Right lobe of liver (tissue), 6 donors: ENCODE data around the gene VAMP3. TPM values are rescaled to one million over a fixed set of nuclear protein-coding genes. Genes with fewer than 3 reads are reported as not detected.
"Not testable (repeated sequence)": the region's sequence is repeated elsewhere in the genome, so short reads cannot be mapped to it uniquely, and the experiment has no call there.

Source experiments
- ATAC-seq, 4 donors: fragments of 200-7000 bp; cut with Tn5 transposase; one replicate each; pipeline ENCODE4 v1.9.1; 2020; ENCODE audit warnings: mild to moderate bottlenecking in 4 of 4, moderate library complexity in 4 of 4
- DNase-seq, 3 donors: peaks; one replicate each; pipeline ENCODE4 v3.0.0-alpha.2; 2020
- H3K27ac ChIP-seq, 3 donors: fragments of 200-600 bp; one replicate each; pipeline ENCODE4 v1.8.0; 2022
- H3K27me3 ChIP-seq, 2 donors: fragments of 200-600 bp; one replicate each; pipeline ENCODE4 v1.8.0; 2022
- H3K36me3 ChIP-seq, 4 donors: fragments of 200-600 bp; sonication (generic) in 1 of 4; one replicate each; pipeline versions ENCODE4 v1.5.1 to v1.8.0; 2017 to 2022; ENCODE audit warnings: control low read depth in 1 of 4
- H3K4me1 ChIP-seq, 4 donors: fragments of 200-600 bp; sonication (generic) in 1 of 4; one replicate each; pipeline versions ENCODE4 v1.5.1 to v1.8.0; 2017 to 2022; ENCODE audit warnings: control low read depth in 1 of 4
- H3K4me3 ChIP-seq, 3 donors: fragments of 200-600 bp; one replicate each; pipeline ENCODE4 v1.8.0; 2022
- H3K9me3 ChIP-seq, 4 donors: fragments of 200-600 bp; sonication (generic) in 1 of 4; one replicate each; pipeline versions ENCODE4 v1.5.1 to v1.8.0; 2017 to 2022; ENCODE audit warnings: control low read depth in 1 of 4
- POLR2A ChIP-seq: fragments of 450-650 bp; IDR thresholded peaks from one replicate; pipeline ENCODE4 v1.6.1; 2017; ENCODE audit warnings: antibody characterized with exemption, mild to moderate bottlenecking
- WGBS: methylation state at CpG from one replicate; pipeline ENCODE4 v1.1.6; 2018; ENCODE audit warnings: low coverage, low lambda C conversion rate; ENCODE audit not compliant: insufficient coverage; ENCODE audit errors: missing lambda C conversion rate; 5-methylcytosine and 5-hydroxymethylcytosine counted together
- intact Hi-C, 2 donors: fragments of 100-400 bp; cut with DNase I; formaldehyde crosslinking; loops; one replicate each; pipeline versions ENCODE4 v1.11.2 to v1.14.1; 2022
- total RNA-seq, 6 experiments: library from RNA; depleted of rRNA in 2 of 6; stranded (reverse); fragments of >200 nt in 2 of 6; fragmentation: NEBNext Ultra II Directional in 3 of 6; extraction: Animal tissue kit (Norgen Biotek cat#: 25700) in 3 of 6; gene quantifications; one replicate each; pipeline versions ENCODE4 v1.1.0 to v1.2.4, GENCODE V29; 2016 to 2023
- TF ChIP-seq, protein P1 (sequence below), 4 donors: fragments of 200-600 bp in 3 of 4; fragments of 450-650 bp in 1 of 4; IDR thresholded peaks; one replicate each; pipeline versions ENCODE4 v1.5.1 to v1.8.0; 2016 to 2022; ENCODE audit warnings: antibody characterized with exemption in 4 of 4, mild to moderate bottlenecking in 2 of 4
- donor health status: DM: no; HTN: yes; CAD: no.
- donor health status: DM: no; HTN: no; CAD: no.
- donor health status: DM: no; HTN: no; CAD: no.
- donor health status: DM: no; HTN: yes; CAD: no.
- donor health status: DM: no; HTN: yes; CAD: no.

Gene VAMP3
- total RNA-seq, 6 experiments from 2014 or later: 28.2 to 39.9 (median 31.7) TPM

DNA sequence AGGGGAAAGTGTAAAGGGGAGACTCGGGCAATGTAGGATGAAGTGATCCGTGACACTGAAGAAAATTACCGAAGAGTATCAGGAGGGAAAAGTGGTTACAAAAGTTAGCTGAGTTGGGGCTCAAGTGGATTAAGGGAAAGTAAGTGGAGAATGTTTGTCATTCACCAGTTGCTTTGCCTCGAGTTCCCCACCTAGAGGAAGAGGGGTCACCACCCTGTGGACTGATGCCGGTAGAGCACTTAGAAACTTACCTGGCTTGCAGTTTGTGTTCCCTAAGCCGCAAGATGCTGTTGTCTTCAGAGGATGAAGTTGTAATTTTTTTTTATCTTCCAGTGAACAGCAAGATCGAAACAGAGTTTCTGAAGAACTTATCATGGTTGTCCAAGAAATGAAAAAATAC, 14.0 kb downstream of the VAMP3 start:
- ATAC-seq (no peak), DNase-seq (no peak)
- peak overlapping the region in 2 of 3 donors; percentile 90 to 91 for H3K27ac ChIP-seq
- no peaks in the 10 kb centered on the region for H3K9me3 ChIP-seq
- intact Hi-C loops: no loop called here
- H3K27me3 ChIP-seq: no peaks in the 10 kb centered on the region
- 54% methylated on average over 7 of the region's 7 CpGs for WGBS
- TF ChIP-seq POLR2A: no peak
- TF ChIP-seq, protein P1, sequence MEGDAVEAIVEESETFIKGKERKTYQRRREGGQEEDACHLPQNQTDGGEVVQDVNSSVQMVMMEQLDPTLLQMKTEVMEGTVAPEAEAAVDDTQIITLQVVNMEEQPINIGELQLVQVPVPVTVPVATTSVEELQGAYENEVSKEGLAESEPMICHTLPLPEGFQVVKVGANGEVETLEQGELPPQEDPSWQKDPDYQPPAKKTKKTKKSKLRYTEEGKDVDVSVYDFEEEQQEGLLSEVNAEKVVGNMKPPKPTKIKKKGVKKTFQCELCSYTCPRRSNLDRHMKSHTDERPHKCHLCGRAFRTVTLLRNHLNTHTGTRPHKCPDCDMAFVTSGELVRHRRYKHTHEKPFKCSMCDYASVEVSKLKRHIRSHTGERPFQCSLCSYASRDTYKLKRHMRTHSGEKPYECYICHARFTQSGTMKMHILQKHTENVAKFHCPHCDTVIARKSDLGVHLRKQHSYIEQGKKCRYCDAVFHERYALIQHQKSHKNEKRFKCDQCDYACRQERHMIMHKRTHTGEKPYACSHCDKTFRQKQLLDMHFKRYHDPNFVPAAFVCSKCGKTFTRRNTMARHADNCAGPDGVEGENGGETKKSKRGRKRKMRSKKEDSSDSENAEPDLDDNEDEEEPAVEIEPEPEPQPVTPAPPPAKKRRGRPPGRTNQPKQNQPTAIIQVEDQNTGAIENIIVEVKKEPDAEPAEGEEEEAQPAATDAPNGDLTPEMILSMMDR (IDR thresholded peaks at IDR 0.05): no peak
- H3K4me3 ChIP-seq: peak overlapping the region; percentile 64 to 80 (median 67)
- H3K4me1 ChIP-seq: peaks cover 0 to 9% (median 3%) of the 10 kb centered on the region in 4 donors
- H3K36me3 ChIP-seq: peaks cover 0 to 11% (median 3%) of the 10 kb centered on the region in 4 donors

DNA sequence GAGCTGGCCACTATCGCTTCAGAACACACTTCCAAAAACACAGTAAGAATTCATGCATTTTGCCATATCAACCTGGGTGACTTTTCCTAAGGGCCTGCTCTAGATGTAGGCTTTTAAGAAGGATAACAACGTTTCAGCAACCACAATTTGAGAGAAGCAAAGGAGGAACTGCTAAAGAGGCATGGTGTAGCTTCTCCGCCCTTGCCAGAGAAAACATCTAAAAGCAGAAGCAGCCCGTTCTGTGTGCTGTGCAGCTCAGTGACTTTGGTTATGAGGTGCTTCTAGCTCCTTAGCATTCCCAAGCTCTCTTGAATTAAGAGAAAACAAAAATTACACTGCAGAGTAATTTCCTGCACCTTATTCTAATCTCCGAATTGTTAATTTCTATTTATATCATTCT, 15.7 kb downstream of the VAMP3 start:
- DNase-seq (no peak), ATAC-seq (no peak)
- Histone ChIP-seq H3K4me1 (peaks cover 0 to 9% (median 3%) of the 10 kb centered on the region in 4 donors), H3K27me3 (no peaks in the 10 kb centered on the region), H3K4me3 (no peak overlapping the region), H3K27ac (no peak overlapping the region), H3K9me3 (no peaks in the 10 kb centered on the region), H3K36me3 (peaks cover 0 to 12% (median 3%) of the 10 kb centered on the region in 4 donors)
- 67% methylated on average over 5 of the region's 5 CpGs for WGBS
- intact Hi-C loops: no loop called here
- TF ChIP-seq POLR2A: no peak
- TF ChIP-seq, protein P1 (IDR thresholded peaks at IDR 0.05): no peak

DNA sequence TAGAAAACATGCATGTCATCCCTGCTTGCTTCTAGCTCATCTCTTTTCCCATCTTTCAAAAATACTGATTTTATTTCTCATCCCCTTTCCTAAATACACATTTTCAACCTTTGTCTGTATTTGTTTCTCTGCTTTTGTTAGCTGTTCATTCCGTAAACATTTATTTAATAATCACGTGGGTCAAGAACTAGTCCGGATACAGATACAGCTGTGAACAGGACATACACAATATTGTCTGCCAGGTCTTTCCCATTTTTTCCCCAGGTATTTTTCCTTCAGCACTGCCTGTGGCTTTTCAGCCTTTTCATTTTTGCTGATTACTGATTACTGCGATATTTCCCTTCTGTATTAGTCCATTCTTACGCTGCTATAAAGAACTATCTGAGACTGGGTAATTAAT, 18.7 kb downstream of the VAMP3 start:
- H3K27ac ChIP-seq: peak overlapping the region in 2 of 3 donors; percentile 52 to 61
- DNase-seq (no peak), ATAC-seq (peak in 3 of 4 donors; percentile 23 to 71 (median 46))
- peaks cover 0 to 9% (median 0%) of the 10 kb centered on the region in 4 donors for H3K4me1 ChIP-seq
- TF ChIP-seq, protein P1 (IDR thresholded peaks at IDR 0.05): no peak
- TF ChIP-seq POLR2A: no peak
- H3K27me3 ChIP-seq: no peaks in the 10 kb centered on the region
- intact Hi-C loops: no loop called here
- H3K9me3 ChIP-seq: no peaks in the 10 kb centered on the region
- WGBS: 41% methylated on average over 5 of the region's 5 CpGs
- H3K4me3 ChIP-seq: no peak overlapping the region
- peaks cover 0 to 27% (median 4%) of the 10 kb centered on the region in 4 donors for H3K36me3 ChIP-seq

DNA sequence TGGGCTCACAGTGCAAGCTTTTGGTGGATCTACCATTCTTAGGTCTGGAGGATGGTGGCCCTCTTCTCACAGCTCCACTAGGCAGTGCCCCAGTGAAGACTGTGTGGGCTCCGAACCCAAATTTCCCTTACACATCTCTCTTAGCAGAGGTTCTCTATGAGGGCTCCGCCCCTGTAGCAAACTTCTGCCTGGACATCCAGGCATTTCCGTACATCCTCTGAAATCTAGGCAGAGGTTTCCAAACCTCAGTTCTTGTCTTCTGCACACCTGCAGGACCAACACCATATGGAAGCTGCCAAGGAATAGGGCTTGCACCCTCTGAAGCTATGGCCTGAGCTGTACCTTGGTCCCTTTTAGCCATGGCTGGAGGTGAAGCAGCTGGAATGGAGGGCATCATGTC, 19.9 kb downstream of the VAMP3 start:
- DNase-seq, H3K27me3 ChIP-seq, H3K9me3 ChIP-seq, H3K4me1 ChIP-seq, ATAC-seq, intact Hi-C loops, H3K4me3 ChIP-seq: not testable (repeated sequence)
- no CpG with 5 or more reads among the region's 3 CpGs for WGBS
- peak overlapping the region in 1 of 3 donors; percentile 61 for H3K27ac ChIP-seq
- peaks cover 0 to 39% (median 6%) of the 10 kb centered on the region in 4 donors for H3K36me3 ChIP-seq

DNA sequence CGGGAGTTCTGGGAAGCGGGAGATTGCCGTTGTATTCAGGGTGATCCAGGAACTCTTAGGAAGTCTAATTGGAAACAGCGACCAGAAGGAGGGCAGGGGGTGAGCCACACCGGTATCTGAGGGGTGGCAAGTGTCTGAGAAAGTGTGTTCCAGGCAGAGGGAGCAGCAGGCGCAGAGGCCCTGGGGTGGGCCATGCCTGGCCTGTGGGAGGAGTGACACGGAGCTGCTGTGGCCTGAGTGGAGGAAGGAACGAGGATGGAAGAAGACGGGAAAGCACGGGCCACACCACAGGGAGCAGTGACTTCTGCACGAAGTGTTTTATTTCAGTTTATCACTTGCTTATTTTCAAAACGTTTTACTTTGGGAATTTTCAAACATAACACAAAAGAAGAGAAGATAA, 24.3 kb downstream of the VAMP3 start:
- intact Hi-C loops: no loop called here

More for the DNA sequence above, 24.3 kb downstream of the VAMP3 start:
- Histone ChIP-seq H3K36me3 (peaks cover 0 to 66% (median 16%) of the 10 kb centered on the region in 4 donors), H3K27me3 (no peaks in the 10 kb centered on the region), H3K9me3 (no peaks in the 10 kb centered on the region), H3K4me3 (no peak overlapping the region), H3K4me1 (no peaks in the 10 kb centered on the region), H3K27ac (no peak overlapping the region)
- DNase-seq (no peak), ATAC-seq (no peak)
- no peak for TF ChIP-seq POLR2A
- TF ChIP-seq, protein P1 (IDR thresholded peaks at IDR 0.05): no peak
- WGBS: 89% methylated on average over 12 of the region's 12 CpGs
